ENCODE measurements around the gene FCRLA.

GRCh38 chr1:161728376-161729226, 21.6 kb downstream of the FCRLA start:
- TF ChIP-seq CTCF (conservative IDR thresholded peaks at IDR 0.05 in 1 of 2, IDR thresholded peaks at IDR 0.05 in 1 of 2; ENCODE audit: extremely low read depth in 1 of 2, insufficient read depth in 1 of 2, low read depth in 1 of 2, low read length in 2 of 2) = no peak
- no peak for TF ChIP-seq EZH2 (IDR thresholded peaks at IDR 0.05; ENCODE audit: borderline replicate concordance, low read length)
